Stimulated activated CD4-positive, alpha-beta T cell treated with anti-CD3 and anti-CD28 coated beads, TNF-alpha, amount 100 ng/mL, for 1 hour (primary cell): ENCODE measurements around the gene MRPS34.

Source experiments
- DNase-seq, 3 donors: peaks; one replicate each; pipeline ENCODE4 v3.0.0-alpha.2; 2020; ENCODE audit warnings: low read depth in 3 of 3, low spot score in 1 of 3

MRPS34 gene

DNA sequence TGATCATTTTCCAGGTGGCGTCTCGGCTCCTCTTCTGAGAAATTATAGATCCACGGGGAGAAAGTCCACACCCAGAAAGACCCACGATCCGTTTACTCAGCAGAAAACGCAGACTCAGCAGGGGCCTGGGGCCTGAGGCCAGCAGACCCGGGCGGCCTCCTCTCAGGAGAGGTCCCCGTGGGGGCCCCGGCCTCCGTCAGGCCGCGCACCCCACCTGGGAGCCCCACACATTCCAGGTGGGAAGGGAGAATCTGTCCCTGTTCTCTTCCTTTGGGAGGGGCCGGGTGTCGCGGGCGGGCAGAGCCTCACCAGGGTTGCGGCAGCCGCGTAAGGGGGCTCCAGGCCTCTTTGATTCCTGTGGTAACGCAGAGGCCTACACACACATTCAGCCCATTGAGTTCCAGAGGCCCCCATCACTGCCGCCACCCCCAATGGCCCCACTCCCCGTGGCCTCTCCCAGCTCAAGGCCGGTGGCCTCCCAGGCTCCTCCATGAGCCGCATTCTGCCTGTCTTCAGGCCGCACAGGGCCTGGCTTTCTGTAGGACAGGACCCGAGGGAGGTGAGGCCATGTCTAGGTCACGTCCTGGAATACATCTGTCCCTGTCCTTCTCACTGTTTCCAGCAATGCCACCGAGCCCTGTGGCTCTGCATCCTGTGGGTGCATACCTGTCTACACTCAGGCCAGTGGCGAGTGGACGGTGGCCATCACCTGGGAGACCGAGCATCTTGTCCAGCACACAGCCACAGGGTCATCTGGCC is 22.2 kb upstream of the MRPS34 start:
- DNase-seq = no peak

DNA sequence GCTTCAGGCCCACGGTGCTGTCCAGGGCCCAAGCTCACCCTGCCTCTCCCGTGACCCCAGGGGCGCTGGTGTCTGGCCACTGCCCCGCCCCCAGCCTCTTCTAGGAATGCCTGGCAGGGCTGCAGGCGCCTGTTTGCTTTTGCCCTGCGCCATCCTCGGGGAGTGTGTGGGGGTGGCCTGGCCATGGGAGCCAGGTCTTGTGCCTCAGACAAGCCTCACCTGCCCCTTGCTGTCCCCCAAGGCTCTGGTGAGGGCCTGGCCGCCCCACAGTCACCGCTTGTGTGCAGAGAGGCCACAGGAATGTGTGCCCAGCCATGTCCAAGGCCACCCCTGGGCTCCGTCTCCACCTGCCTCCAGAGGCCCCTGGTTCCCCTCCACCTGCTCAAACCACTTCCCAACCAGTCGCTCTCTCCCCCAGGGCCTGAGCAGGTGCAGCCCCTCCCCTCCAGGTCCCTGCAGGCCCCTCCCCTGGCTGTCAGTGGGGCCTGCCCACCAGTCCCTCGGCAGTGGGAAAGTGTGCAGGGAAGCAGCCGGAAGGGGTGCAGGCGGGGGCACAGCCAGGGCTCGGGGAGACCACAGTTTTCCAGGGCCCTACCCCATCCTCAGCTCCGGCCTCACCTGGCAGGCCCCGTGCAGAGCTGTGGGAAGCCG is 21.4 kb upstream of the MRPS34 start:
- no peak for DNase-seq

DNA sequence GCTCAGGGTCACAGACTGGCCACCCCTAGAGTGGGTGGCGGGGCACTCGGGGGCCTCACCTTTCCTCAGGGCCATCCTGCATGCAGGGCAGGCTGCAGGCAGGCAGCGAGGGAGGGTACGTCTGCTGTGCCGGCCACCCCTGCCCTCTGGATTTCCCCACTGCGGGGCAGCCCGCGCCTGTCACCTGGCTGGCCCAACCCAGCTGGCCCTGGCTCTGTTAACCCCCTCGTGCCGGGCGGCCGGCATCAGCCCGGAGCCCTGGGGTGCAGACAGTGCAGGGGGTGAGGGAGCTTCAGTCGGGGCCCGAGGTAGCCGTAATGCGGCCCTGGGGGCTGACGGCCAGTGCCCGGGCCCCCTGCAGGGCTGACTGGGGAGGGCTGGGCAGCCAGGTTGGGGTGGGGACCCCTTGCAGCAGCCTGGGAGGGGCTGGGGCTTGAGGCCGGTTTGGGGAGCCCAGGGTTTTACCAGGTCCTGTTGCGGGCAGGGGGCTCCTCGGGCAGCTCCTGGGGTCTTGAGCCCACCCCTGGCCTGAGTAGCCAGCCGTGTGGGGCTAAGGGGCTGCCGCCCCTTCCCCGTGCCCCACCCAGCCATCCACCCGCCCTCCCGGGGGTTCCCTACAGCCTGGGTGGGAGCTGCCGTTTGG is 20.8 kb upstream of the MRPS34 start, which contains the start of gene IGFALS:
TSS of gene IGFALS (minus strand) at position 128 of the 643 bp plus-strand sequence. CDS start at position 75, 53 bp downstream.
- DNase-seq = no peak

DNA sequence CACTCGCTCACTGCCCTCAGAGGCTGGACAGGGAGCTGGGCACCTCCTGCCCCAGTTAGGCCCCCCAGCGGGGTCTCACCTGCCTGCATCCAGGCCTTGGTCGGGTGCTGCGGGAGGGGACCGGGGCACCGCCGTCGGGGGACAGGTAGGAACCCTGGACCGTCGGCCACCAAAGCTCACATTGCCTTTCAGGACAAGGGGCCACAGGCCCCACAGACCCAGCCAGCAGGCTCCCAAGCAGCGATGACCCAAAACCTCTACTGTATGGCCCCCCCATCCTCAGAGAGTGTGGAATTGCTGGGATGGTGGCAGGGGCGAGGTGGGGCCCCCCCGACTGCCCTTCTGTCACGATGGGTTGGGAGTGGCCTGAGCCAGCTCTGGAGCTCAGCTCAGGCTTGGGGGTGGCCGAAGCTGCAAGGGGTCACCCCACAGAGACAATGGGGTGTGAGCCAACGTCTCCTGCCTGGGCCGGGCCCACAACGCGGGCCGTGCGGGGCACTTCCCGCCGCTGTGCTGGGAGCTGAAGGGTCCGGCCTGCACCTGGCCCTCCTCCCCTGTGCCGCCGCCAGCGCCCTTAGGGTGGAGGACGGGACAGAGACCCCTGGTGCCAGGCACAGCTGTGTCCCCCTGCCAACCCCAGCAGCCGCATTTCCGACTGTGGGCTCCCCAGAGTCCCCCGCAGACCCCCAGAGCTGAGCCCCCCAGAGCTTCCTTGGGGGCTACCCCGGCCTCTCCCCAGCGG is 20.1 kb upstream of the MRPS34 start:
- DNase-seq = no peak

DNA sequence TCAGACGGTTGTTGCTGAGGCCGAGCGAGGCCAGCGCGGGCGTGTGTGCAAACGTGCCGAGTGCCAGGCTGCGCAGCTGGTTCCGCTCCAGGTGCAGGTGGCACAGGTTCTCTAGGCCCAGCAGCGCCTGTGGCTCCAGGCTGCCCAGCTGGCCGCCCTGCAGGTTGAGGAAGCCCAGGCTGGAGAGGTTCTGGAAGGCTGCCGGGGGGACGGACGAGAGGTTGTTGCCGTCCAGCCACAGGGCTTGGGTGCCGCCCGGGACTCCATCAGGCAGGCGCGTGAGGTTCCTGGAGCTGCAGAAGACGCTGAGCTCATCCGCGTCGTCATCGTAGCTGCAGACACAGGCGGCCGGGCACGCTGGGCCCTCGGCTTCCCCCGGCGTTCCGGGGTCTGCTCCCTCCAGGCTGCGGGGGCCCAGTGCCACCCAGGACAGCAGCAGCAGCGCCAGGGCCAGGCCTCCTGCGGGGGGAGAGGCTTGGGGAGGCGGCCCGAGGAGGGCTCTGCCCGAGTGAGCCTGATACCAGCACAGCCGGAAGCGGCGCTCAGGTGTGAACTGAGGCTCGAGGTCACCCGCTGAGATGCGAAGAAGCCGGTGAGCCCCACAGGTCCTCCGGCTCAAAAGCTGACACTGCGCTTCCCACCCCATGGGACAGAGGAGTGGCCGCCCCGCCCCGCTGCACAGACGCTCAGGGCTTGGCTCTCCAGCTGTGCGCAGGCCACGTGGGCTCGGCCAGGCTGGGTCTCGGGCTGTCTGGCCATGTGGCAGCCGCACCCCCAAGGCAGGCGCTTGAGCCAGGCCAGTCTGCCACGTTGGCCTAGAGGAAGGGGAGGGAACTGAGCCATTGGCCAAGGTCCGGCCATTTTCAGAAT is 19.2 kb upstream of the MRPS34 start:
- DNase-seq = no peak

DNA sequence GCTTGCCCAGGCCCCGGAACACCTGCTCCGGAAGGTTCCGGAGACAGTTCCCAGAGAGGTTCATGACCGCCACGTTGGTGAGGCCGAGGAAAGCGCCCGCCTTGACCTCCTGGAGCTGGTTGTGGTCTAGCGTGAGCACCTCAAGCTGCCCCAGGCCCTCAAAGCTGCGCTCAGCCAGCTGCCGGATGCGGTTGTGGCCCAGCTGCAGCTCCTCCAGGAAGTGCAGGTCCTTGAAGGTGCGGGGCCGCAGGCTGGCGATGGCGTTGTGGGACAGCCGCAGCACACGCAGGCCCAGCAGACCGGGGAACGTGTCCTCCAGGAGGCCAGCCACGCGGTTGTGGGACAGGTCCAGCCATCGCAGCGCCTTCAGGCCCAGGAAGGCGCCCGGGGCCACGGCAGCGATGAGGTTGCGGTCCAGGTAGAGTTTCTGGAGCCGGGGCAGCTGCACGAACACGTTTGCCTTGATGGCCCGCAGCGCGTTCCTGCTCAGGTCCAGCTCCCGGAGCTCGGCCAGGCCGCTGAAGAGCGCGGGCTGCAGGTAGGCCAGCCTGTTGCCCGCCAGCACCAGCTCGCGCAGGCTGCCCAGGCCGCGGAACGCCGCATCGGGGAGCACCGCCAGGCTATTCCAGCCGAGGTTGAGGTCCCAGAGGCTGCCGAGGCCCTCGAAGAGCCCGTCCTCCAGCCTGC is 18.5 kb upstream of the MRPS34 start:
- no peak for DNase-seq

DNA sequence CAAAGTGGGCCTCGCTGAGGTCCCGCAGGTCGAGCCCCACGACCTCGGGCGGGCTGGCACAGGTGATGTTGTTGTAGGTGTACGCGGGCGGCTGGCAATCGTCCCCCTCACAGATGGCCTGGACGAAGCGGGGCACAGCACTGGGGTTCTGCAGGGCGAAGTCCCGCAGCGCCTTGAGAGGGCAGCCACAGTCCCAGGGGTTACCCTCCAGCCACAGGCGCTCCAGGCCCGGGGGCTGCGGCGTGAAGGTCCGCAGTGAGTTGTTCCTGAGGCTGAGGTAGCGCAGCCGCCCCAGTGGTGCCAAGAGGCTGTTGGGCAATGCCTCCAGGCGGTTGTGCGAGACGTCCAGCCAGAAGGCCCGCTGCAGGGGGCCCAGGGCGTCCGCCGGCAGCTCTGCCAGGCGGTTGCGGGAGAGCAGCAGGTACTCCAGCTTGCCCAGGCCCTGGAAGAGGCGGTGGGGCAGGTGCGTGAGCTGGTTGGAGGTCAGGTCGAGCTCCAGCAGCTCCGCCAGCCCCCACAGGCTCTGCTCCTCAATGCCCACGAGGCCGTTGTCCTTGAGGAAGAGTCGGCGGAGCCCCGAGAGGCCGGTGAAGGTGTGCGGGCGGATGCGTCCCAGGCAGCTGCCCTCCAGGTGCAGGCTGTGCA is 17.8 kb upstream of the MRPS34 start:
- DNase-seq = no peak

DNA sequence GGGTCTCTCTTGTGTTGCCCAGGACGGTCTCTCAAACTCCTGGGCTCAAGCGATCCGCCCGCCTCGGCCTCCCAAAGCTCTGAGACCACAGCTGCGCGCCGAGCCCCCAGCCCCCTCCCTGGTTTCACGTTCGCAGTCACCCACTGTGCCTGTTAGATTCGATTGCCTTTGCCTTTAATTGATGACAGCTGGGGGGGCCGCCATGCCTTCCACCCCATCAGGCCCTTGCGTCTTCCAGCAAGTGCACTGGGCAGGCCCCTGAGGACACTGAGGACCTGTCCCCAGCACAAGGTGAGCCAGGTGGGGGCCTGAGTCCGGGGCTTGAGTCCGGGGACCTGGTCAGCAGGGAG is 17.3 kb upstream of the MRPS34 start:
- no peak for DNase-seq

DNA sequence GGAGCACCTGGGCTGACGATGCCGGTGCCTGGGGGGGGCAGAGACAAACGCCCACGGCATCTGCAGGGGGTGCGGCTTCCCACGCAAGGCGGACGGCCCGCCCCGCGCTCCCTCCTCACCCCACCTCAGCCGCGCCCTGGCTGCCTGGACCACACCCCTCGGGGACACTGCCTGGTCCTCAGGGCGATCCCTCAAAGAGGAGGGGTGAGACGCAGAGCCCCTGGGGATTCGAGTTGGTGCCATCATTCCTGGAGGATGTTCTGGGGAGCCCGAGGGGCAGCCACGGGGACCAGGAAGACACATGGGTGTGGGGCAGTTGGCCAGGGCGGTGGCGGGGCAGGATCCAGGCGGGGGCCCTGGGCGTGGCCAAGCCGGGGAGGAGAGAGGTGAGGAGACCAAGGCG is 16.7 kb upstream of the MRPS34 start:
- no peak for DNase-seq

DNA sequence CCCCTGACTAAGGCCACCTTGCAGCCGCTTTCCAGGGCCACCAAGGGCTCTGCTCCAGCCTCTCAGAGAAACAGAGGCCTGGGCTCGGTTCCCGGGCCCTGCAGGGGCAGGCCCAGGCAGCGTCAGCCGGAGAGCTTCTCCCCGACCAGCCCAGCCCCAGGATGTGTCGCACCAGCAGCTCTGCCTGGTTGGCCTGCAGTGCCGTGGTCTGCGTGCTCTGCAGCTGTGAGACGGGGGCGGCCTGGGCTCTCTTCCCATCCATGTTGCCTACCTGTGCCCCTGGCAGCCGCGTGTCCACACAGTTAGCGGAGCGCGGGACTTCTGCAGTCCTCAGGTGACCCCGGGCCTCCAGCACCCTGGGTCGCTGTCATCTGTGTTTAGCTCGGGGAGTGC is 15.8 kb upstream of the MRPS34 start:
- no peak for DNase-seq

DNA sequence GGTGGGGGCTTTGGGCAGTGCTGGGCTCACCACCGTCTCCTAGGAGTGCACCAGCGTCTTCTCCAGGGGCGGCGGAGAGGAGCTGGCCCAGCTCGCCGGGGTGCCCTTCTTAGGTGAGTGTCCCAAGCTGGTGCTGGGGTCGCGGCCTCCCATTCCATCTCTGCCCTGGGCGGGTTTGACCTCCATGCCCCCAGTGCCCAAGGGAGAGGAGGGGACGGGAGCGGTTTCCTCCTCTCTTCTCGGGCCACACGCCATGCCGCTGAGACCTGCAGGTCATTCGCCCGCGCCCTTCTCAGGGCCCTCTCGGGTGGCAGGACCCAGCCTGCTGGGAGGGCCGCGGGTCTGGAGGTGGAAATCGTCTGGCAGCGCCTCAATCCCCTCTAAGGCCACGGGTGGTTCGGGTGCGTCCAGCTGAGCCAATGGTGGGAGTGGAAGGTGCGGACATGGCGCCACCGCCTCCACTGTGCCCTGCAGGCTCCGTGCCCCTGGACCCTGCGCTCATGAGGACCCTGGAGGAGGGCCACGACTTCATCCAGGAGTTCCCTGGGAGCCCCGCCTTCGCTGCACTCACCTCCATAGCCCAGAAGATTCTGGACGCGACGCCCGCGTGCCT is 15.3 kb upstream of the MRPS34 start:
- DNase-seq = no peak

DNA sequence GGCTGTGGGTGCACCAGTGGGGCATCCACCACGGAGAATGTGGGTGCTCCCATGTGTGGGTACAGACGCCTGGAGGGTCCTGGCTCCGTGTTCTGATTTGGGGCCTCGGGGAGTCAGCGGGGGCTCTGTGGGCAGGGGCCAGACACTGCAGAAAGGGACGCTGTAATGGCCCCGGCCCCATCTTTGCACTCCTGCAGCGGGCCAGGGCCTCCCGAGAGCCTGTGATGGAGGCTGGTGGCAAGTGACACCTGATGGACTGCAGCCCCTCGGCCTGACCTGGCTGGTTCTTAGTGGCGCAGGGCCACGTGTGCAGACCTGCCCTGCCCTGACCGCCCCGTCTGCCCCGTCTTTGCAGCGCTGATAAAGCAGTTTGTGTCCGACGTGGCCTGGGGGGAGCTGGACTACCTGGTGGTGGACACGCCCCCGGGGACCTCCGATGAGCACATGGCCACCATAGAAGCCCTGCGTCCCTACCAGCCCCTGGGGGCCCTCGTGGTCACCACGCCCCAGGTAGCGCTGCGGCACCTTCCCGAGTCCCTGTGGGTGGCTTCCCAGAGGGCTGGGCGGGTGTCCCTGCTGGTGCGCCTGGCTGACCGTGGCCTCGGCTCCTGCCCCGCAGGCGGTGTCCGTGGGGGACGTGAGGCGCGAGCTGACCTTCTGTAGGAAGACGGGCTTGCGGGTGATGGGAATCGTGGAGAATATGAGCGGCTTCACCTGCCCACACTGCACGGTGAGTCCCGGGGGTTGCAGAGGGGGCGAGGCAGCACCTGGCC is 14.6 kb upstream of the MRPS34 start:
- DNase-seq = no peak

DNA sequence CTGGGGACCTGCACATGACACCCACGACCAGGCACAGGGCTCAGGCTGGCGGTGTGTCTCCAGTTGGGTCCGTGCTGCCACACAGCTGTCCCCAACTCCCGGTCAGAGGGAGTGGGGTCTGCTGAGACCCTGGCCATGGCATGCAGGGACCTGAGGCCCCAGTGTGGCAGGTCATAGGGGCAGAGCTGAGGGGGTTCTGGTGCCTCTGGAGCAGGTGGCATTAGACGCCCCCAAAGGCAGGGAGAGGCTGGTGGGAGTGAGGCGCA is 14.1 kb upstream of the MRPS34 start:
- no peak for DNase-seq

DNA sequence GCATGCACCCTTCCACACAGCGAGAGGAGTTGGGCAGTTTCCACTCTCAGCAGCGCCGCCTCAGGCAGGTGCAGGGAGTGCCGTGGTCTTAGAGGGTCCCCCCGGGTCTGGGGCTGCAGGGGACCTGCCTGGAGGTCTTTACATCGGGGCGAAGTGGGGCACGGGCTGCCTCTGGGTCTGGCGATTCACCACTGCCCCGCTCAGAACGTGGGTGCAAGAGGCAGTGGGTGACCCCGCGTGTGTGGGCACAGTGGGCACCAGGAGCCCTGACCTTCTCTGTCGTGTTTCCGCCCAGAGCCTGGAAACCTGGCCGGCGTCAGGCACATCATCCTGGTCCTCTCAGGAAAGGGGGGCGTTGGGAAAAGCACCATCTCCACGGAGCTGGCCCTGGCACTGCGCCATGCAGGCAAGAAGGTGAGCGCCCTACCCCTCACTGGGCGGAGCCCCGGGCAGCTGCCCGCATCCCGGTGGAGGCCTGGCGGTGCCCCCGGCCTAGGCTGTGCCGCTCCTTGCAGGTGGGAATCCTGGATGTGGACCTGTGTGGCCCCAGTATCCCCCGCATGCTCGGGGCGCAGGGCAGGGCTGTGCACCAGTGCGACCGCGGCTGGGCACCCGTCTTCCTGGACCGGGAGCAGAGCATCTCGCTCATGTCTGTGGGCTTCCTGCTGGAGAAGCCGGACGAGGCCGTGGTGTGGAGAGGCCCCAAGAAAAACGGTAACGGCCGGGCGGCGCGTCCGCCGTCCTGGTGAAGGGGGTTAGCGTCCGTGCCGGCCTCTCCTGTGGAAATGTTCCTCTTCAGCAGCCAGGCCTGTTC is 13.5 kb upstream of the MRPS34 start:
- no peak for DNase-seq

DNA sequence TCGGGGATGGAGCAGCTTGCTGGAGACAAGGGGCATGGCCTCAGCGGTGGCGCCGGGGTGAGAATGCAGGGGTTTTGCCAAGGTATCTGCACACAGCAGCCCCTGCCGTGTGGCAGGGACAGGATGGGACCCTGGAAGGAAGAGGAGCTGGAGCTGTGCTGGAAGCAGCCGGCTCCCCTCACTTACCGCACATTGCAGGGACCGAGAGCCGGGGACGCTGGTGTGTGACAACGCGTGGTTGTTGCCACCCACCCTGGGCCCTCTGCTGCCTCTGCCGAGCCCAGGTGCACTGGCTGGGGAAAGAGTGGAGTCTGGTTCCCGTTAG is 12.9 kb upstream of the MRPS34 start:
- DNase-seq = no peak

DNA sequence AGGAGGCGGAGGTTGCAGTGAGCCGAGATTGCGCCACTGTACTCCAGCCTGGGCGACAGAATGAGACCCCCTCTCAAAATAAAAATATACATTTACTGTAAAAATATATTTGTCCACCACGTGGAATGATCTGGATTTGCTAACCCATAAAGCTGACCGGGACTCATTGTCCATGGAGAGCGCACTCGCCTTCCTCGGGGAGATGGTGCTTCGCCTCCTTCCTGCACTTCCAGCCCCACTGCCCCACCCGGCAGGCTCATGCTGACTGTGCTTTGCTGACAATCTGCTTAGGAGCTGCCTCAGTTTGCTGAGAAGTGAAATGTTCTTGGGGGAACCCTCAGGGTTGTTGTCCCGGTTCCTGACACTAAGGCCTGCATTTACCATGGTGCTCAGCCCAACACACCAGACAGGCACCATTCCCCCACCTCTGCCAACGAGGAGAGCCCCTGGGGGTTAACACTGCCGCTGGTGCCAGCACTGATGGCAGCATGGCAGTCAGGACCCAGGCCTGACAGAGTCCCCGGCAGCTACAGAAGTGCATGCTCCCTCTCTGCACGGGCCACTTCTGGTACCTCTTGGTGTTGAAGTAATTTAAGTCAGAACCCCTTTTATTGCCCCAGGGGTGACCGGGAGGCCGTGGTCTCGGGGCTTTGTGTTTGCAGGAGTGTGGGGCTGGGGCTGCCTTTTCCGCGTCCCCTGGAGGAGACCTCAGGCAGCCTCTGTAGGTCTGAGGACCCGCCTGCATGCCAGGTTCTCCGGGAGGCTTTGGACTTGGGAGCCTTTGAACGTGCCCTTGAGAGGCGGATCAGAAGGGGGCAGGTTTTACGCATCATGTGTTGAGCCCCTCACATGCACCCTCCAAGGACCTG is 12.3 kb upstream of the MRPS34 start:
- DNase-seq = no peak
